Measurements from ENCODE around the gene MAP3K14.

DNA sequence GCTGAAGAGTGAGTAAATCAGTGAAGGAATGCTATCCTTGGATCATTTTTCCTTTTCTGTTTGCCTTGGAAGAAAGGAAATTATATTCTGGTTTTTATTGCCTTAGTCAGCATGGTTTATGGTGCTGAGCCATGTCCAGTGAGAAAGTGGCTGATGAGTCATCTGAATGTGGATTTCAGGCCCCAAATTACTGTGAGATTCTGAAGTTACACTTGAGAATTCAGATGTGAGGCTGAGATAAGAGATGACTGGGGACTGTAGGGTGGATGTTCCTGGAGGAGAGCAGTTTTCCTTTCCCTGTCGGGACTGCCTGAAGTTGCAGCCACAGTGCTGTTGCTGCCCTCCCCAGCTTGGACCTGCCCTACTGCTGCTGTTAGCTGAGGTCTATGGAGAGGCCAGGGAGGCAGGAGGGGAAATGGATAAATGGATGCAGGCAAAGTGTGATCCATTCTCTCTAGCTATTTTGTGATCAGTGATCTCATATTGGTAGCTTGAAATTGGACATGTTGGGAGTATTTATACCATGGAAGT is 4.2 kb upstream of the MAP3K14 start:
- no peak for TF ChIP-seq POLR2A (IDR thresholded peaks at IDR 0.05; ENCODE audit: low read depth, low read length)
- no peak for TF ChIP-seq POLR2AphosphoS5 (IDR thresholded peaks at IDR 0.05; ENCODE audit: low read depth, low read length)
- TF ChIP-seq TAF1 (IDR thresholded peaks at IDR 0.05; ENCODE audit: borderline replicate concordance, low read depth, low read length): no peak

All from GM12892 (cell line).